Measurements from ENCODE around the gene TBC1D25.
"Not testable (repeated sequence)": the region's sequence is repeated elsewhere in the genome, so short reads cannot be mapped to it uniquely, and the experiment has no call there.

TBC1D25 gene

GRCh38 chrX:48516285-48516684, 23.2 kb upstream of the TBC1D25 start:
- FAIRE-seq, result no peak

GRCh38 chrX:48516987-48517386, 22.5 kb upstream of the TBC1D25 start:
- FAIRE-seq, result no peak

- not testable (repeated sequence) for FAIRE-seq
These were observed 20.0 kb upstream of the TBC1D25 start for GRCh38 chrX:48519481-48519880.

- FAIRE-seq, result no peak
These were observed 19.1 kb upstream of the TBC1D25 start for GRCh38 chrX:48520455-48520854.

GRCh38 chrX:48520976-48521352, 18.6 kb upstream of the TBC1D25 start:
- no peak for FAIRE-seq

- peak; percentile 57 for FAIRE-seq
These were observed 17.9 kb upstream of the TBC1D25 start, which contains the start of gene EBP for GRCh38 chrX:48521353-48522243. Gene EBP, plus strand, starts transcription at chrX:48521808. Its CDS starts 1,964 bp downstream, at chrX:48523772.

- no peak for FAIRE-seq
These were observed 17.2 kb upstream of the TBC1D25 start for GRCh38 chrX:48522291-48522690.

- FAIRE-seq, result no peak
These were observed 15.8 kb upstream of the TBC1D25 start for GRCh38 chrX:48523682-48524081.

GRCh38 chrX:48525853-48526252, 13.7 kb upstream of the TBC1D25 start:
- FAIRE-seq, result not testable (repeated sequence)

- FAIRE-seq, result no peak
These were observed 8.8 kb upstream of the TBC1D25 start for GRCh38 chrX:48530736-48531135.

- FAIRE-seq, result no peak
These were observed 8.1 kb upstream of the TBC1D25 start for GRCh38 chrX:48531358-48531959.

- no peak for FAIRE-seq
These were observed 7.4 kb upstream of the TBC1D25 start for GRCh38 chrX:48532161-48532560.

- FAIRE-seq, result no peak
These were observed 6.3 kb upstream of the TBC1D25 start for GRCh38 chrX:48533165-48533564.

- no peak for FAIRE-seq
These were observed 721 bp upstream of the TBC1D25 start for GRCh38 chrX:48538641-48539344.

- no peak for FAIRE-seq
These were observed 488 bp downstream of the TBC1D25 start for GRCh38 chrX:48540028-48540375.

GRCh38 chrX:48540480-48540879, 966 bp downstream of the TBC1D25 start:
- no peak for FAIRE-seq

GRCh38 chrX:48541140-48541814, 1.8 kb downstream of the TBC1D25 start:
- no peak for FAIRE-seq

- FAIRE-seq, result no peak
These were observed 9.4 kb downstream of the TBC1D25 start for GRCh38 chrX:48548871-48549270.

- not testable (repeated sequence) for FAIRE-seq
These were observed 16.3 kb downstream of the TBC1D25 start for GRCh38 chrX:48555731-48556325.

GRCh38 chrX:48558271-48558670, 18.8 kb downstream of the TBC1D25 start:
- FAIRE-seq, result no peak

- FAIRE-seq, result no peak
These were observed 20.1 kb downstream of the TBC1D25 start for GRCh38 chrX:48559636-48560035.

GRCh38 chrX:48560056-48560455, 20.5 kb downstream of the TBC1D25 start:
- no peak for FAIRE-seq

GRCh38 chrX:48560681-48561080, 21.2 kb downstream of the TBC1D25 start:
- no peak for FAIRE-seq

Data from A204.1 (cell line).